PC-3 (cell line): ENCODE results near the gene OR5A1.

Experiments
- CTCF ChIP-seq: fragments of 300-600 bp; sonication (generic); conservative IDR thresholded peaks from 2 replicates; pipeline ENCODE4 v1.5.1; 2017; ENCODE audit warnings: antibody characterized with exemption, low read depth, mild to moderate bottlenecking, low read length
- EZH2 ChIP-seq: fragments of 300-600 bp; sonication (generic); IDR thresholded peaks from one replicate; pipeline ENCODE4 v1.6.1; 2017; ENCODE audit warnings: antibody characterized with exemption, mild to moderate bottlenecking, low read length; ENCODE audit not compliant: unreplicated experiment
- EZH2phosphoT487 ChIP-seq: fragments of 300-600 bp; sonication (generic); IDR thresholded peaks from 2 replicates; pipeline ENCODE4 v1.6.1; 2018; ENCODE audit warnings: mild to moderate bottlenecking, antibody characterized with exemption, low read length, borderline replicate concordance

- TF ChIP-seq CTCF, result no peak
- TF ChIP-seq EZH2, result no peak
- no peak for TF ChIP-seq EZH2phosphoT487
Observed at GRCh38 chr11:59473015-59473414, 36.7 kb downstream of the OR5A1 start, which contains the start of gene OR4D10.
